ENCODE data around the gene SHISAL1. TPM values are rescaled to one million over a fixed set of nuclear protein-coding genes. Genes with fewer than 3 reads are reported as not detected.

The SHISAL1 gene
- total RNA-seq, 1 donor from 2014 or later = 0.08 TPM

DNA sequence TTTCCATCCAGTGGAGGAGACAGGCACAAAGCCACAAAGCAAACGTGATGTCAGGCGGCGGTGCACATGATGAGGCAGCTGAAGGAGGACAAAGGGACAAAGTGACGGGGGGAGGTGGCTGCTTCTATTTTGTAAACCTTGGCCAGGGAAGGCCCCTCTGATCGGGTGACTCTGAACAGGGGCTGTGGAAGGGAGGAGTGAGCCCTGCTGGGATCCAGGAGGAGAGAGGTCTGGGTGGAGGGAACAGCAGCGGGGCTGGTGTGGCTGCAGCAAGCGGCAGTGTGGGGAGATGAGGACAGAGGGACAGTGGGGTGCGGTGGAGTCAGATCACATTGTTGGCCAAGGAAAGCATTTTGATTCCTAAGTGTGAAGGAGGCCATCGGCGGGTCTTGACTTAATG is 36.7 kb downstream of the SHISAL1 start:
- no peak for ATAC-seq

DNA sequence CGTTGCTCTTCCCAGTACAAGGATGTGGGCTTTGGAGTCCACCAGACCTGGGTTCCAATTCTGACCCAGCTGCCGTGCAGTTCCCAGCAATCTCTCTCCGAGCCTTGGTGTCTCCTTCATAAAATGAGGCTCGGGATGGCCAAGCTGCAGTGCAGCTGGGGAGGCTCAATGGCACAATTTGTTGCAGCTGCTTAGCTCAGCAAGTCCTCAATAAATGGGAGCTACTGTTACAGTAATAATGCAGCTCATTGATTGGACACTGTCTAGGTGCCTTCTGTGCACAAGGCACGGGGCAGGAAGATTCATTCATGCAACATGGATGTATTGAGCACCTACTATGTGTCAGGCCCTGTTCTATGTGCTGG is 37.1 kb downstream of the SHISAL1 start:
- ATAC-seq = no peak

DNA sequence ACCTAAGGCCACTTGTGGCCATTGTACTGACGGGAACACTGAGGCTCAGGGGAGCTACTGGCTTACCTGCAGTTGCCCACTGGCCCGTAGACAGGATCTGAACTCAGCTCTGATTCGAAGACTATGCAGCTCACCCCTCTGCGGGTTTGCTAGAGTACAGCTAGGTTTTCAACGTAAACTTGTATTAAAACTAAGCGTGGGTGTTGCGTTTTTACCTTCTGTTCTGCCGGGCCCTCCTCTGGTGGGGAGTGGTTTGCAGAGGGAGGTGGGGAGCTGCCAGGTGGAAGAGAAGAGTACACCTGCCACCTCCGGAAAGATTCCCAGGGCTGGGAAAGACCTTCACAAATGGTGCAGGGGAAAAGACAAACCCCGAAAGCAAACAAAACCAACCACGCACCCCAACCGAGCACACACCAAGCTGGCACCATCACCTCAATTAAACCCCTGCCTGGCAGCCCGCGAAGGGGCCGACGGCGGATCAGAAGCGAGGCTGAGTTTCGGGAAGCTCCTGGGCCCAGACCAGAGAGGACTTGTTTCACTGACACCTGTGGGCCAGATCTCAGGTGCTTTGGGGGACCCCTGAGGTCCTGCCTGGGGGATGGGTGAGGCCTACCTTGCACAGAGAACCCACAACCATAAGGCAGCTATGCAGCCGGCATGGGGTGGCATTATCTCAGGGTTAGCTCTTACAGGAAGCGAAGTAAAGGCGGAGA is 37.7 kb downstream of the SHISAL1 start:
- ATAC-seq = no peak

DNA sequence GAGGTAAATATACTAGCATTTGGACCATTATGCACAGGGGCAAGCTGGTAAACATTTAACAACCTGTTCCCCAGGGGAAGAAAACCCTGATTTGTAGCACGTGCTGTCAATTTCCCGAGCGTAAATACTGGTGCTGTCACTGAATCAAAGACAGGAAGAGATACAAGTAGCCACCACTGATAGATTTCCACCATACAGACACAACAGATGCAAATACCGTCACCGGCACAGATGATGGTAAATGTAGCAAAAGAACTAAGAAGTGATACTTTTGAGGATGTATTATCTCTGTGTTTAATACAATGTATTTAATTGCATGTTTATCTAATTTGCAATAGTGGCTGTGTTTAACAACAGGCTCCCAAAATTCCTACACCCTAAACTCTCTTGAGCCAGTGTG is 39.6 kb downstream of the SHISAL1 start:
- no peak for ATAC-seq

DNA sequence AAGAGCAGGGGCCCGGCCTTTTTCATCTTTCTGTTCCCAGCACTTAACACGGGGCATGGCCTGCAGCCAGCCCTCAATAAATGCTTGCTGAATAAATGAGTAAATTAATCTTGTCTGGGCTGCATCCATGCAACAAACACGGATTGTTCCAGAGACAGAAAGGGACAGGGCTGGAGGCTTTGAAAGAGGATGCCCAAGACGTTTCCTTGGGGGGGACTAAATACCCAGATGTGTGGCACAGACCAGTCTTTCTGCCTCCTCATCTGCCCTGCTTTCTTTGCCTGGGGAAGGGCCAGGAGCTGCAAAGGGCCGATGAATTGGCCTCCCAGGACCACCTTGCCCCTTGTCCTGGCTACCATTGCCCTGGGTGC is 40.4 kb downstream of the SHISAL1 start:
- no peak for ATAC-seq

DNA sequence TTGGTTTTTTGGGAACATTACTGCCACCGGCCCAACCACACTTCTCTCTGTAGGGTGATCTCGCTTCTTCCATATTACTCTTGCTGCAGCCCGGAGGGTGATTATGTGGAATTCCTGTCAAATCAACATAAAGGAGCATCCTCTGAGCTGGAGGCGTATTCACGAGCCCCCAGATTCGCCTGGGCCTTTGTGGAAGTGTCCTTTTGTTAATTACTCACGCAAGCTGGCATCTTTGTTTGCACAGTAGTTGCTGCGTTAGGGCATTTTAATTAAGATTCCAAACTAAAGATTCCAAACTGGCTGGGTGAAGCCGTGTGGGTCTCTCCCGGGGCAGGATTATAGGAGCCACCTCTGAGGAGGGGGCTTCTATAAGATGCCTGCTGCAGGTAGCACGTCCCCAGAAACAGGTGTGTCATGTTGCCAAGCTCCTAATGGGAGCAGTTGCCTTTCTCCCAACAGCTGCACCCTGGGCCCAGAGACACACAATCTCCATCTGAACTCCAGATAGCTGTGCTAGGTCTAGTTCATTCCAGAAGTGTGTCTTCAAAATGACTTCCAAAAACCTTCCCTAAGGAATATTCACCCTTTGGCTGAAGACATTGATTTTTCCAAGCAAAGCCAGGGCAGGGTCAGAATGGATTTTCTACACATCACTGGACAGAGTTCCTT is 40.9 kb downstream of the SHISAL1 start:
- no peak for ATAC-seq

DNA sequence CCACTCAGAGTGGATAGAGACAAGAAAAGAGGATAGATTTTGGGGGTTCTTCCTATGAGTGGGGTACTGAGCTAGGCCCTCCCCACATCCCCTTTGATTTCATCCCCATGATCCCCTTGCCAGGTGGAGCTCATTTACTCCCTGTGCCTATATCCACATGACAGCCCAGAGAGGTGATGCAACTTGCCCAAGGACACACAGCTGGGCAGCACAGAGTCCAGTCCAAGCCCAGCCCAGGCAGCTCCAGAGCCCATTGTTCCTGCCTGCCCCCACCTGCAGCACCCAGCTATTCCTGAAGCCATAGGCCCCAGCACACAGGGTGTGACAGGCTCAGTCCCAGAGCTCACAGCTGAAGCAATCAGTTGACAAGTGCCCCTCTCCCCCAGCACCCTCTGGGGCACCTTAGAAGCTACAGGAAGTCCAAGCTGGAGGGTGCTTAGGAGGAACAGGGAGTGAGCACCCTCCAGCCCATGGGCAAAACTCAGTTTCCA is 41.7 kb downstream of the SHISAL1 start:
- ATAC-seq = no peak

DNA sequence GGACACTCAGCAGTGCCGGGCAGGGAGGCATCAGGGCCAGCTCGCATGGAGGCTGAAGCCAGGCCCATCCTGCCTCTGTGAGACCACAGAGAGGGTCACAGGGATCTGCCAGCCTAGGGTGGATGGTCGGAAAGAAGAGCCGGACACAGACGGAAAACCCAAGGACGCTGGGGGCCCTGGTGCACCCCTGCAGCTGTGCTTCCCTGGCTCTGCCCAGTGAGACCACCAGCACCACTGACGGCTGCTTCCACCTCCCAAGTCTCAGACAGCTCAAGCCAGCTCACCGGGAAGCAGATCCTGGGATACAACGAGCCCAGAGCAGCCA is 42.2 kb downstream of the SHISAL1 start:
- ATAC-seq = no peak

DNA sequence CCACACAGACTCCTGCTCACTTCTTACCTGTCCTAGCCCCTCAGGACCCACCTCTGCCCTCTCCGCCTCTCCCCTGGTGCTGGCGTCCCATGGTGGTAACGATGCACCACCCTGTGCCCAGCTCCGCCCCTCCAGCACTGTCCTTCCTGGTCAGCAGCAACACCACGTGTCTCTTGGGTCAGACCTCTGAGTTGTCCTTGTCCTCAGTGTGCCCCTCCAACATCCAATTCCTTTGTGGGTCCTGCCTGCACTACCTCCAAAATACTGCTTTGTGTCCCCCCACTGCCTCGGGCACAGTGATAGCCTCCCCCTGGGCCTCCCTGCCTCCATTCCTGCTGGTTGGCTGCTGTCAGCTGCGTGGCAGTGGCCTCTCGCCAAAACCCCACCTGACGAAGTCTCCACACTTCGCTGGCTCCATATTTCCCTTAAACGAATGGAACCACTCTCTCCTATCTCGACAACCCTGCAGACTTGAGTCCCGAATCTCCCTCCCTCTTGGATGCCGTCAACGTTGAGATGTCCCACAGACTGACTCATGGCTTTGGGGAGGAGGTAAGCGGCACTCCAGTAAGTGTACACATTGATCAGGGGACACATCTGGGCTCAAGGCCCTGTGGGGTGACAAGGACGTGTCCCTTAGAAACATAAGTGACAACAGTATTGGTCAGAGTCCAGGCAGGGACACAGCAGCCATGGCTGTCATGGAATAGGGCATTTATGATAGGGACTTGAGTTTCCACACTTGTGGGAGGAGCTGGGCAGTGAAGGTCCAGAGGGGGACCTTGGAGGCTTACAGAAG is 42.8 kb downstream of the SHISAL1 start:
- no peak for ATAC-seq

DNA sequence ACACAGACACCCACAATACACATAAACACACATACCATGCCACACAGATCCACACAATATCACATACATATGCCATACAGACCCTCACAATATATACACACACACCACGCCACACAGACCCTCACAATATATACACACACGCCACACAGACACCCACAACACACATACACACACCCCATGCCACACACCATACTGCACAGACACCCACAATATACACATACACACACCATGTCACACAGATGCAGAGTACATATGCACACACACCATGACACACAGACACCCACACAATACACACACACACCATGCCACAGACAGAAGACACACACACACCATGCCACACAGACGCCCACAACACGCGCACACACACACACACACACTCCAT is 43.6 kb downstream of the SHISAL1 start:
- ATAC-seq = no peak

DNA sequence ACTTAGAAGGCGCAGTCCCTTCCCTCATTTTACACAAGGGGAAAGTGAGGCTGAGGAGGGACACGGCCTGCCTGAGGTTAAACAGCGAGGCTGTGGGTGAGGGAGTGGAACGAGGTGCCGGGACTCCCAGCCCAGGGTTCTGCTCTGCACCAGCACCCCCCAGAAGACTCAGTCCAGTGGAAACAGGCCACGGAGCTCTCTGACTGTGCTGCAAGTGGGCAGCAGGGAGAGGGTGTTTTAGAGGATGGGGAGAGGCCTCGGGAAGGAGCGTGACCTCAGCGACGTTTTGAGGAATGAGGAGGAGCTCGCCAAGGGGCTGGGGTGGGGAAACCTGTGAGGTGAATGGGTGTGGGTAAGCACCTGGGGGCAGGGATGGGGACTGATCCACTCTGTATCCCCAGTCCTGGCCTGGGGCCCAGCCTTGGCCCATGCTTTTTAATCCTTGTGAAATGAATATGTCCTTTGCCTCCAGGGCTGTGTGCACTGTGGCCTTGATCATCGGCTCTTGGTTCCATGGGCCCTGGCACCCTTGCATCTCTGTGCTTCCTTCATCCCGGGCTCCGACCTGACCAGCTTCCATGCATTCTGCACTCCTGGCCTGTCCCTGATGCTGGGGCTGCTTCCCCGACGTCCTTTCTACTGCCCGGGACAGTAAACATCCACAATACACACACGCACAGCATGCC is 44.2 kb downstream of the SHISAL1 start:
- ATAC-seq = no peak

DNA sequence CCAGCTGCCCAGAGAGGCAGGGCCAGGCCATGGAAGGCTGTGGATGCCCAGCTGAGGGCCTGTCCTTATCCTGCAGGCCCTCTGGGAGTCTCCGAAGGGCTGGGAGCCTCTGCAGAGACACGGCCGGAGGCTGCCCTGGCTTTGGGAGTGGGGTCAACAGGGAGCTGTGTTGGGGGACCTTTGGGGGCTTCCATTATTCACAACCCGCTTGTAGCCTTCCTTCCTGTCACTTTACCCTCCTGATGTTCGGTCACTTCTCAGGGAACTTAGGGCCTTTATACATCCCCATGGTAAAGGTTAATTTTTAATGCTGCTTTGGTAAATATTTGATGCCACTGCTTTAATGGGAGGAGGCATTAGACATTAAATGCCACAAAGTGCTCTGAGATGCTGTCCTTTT is 44.9 kb downstream of the SHISAL1 start:
- ATAC-seq = no peak

DNA sequence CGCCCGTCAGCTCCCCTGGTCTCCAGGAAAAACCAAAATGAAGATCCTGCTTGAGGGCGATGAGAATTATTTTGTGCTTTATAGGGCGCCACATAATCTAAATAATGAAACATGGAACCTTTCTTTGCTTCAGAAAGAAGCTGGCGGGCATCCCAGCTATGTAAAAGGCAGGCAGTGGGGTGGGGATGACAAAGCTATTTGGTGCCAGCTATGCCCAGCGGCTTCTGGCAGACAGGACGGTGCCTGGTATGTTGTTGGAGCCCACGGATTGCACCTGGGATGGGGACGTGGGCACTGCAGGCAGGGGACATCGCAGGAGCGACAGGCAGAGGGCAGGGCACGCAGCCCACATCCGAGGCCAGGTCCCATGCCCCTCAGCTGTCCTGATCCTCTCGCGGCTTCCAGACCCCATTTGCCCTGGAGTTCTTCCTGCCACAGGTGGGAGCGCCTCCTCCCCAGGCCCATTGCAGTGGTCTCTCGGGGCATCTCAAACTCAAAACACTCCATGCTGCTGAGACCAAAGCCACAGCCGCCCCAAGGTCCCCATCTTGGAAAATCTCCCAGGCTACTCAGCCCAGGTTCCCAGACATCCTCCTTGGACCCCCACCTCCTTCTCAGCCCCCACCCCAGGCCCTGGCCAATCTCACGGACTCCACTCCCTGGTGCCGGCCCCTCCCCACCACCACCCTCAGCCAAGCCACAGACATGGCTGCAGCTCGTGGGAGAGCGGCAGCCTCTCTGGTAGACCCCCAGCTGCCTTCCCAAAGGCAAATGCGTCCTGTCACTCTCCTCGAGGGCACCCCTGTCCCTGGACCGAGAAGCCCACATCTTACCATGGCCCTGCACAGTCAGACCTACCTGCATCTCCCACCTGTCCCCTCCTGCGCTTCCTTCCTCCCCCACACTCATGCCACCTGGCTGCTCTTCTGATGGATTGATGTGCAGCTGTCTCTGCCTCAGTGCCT is 45.7 kb downstream of the SHISAL1 start:
- no peak for ATAC-seq

DNA sequence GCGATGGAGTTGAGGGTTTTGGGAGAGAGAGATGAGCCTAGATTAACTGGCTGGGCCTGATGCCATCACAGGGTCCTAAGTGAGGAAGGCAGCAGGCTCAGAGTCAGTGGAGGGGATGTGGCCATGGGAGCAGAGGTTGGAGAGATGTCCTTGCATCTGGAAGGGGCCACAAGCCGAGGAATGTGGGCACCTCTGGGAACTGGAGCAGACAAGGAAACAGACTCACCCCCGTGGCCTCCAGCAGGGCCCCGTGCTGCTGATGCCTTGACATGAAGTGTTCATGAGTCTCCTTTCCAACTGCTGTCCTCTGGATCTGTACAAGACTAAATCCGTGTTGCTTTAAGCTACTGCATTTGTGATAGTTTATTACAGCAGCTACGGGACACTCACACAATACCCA is 49.2 kb downstream of the SHISAL1 start:
- ATAC-seq = no peak

DNA sequence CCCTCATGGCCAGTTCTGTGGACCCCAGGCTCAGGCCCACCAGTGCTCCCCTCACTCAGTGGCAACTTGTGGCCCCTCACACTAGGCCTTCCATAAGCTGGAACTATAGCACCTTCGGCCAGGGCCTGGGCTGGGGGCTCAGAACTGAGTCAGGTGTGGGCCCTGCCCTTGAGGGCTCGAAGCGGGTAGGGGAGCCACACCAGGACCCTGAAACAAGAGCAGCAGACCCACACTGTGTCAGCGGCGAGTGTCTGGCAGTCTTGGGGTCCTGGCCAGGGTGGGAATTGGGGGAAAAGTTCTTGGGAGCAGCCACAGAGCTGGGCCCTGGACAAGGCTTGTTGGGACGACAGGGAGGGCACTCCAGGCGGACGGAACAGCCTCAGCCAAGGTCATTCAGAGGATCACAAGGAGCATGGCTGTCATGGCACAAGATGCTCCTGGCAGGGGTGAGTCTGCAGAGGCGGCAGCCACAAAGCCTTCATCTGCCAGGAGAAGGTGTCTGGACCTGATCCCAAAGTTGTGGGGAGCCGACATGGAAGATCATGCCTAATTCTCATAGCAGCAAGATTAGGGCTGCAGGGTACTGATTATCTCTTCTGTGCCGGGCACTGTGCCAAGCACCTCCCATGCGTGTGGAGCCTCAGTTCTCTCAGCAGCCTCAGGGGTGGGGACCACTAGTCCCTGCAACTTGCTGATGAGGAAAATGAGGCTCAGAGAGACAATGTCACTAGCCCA is 50.7 kb downstream of the SHISAL1 start:
- ATAC-seq = peak; percentile 18

DNA sequence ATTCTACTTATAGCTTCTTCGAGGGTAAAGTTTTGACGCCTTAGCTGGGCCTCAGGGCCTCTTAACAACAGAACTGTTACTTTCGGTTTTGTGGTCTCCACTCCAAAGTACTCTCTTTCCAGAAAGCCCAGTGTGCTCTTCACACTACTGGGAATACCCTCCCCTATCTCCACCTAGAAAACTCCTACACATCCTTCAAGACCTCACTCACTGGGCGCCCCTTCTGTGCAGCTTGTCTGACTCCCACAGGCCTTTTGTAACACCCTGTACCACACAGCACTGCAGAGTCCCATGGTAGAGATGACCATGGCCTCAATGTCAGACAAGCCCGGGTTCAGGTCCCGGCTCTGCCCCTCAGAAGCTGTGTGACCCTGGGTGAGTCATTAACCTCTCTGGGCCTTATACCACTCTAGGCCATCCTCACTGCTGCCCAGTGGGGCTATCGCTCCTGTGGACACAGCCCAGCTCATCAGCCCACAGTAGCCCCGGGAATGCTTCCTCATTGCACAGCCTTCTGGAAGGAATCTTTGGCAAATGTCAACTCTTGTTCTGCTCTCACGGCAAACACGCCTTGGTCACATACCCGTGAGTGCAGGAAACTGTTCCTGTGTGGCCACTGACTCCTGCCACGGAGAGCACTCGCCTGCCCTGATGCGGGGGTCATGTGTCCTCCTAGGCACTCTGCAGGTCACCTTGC is 51.4 kb downstream of the SHISAL1 start:
- ATAC-seq = peak; percentile 10

DNA sequence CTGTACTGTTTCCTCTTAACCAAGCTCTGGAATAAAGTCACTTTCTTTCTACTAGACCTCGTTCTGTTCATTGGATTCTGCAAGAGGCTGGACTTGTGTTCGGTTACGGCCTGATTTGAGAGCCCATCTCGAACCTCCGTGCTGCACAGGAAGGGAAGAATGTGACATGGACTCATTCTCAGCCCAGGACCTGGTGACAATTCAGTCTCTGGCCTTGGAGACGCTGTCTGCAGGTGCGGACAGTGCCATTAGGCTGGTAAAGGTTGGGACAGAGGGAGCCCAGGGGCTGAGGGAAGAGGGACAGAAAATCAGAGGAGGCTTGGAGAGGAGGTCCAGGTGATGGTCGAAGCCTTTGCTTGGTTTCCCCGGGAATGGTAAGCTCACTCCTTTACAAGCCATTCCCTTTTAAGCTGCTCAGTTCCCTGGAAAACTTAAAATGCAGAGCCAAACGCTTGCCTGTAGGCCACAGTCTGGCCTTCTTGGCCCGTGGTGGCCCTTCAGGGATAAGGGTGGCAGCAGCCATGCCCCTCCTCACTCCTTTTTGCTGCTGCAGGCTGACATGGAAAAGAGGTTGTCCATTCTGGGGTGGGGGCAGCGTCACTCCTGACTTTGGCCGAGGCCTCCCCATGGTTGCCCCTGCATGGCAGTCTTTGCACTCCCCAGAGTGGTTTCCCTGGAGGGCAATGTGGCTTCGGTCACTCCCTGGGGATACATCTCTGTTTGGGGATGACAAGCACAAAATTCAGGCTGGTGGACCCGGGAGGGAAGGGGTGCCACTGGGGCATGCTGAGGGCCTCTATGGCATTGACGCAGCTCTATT is 52.3 kb downstream of the SHISAL1 start:
- no peak for ATAC-seq

DNA sequence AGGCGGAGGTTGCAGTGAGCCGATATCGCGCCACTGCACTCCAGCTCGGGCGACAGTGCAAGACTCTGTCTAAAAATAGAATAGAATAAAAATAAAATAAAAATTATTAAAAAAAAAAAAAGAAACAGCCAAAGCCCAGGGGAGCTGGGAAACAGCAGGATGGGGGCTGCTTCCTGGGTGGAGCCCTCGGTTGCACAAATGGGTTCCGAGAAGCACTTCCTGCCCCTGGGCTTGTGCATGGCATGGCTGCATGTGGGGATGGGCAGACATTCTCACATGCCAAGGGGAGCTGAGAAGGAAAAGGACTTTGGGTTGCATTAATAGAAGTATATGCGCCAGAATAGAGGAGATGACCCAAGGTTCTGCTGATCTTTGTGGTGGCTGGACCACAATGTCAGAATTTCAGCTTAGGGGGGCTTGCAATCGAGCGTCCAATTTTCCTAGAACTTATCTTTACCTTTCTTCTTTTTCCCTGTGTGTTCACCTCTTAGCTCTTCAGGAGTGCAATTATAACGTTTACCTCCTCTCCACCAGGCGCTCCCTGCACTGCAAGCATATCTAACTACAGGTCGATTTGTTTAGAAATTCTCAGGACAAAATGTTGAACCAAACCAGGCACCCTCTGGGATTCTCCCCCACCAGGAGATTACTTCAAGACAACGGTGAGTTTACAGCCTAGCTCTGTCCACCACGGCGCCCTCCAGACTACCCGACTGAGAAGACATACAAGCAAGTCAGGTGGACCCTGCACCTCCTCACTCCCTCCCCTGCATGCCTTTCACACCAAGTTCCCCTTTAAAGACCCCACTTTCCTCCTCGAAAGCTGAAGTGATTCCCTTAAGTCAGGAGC is 53.2 kb downstream of the SHISAL1 start:
- ATAC-seq = no peak

All from esophagus mucosa (tissue), 1 donor.